Purkinje cell (primary cell): Measurements from ENCODE around the gene MRPL20. TPM values are rescaled to one million over a fixed set of nuclear protein-coding genes. Genes with fewer than 3 reads are reported as not detected.

ENCODE experiments used
- polyA plus RNA-seq: library from polyadenylated mRNA; unstranded; fragments of >200 nt; fragmentation: Nextera tagmentation; gene quantifications from 2 replicates; pipeline ENCODE4 v1.2.1, GENCODE V29; 2014

The MRPL20 gene
- polyA plus RNA-seq = 252 and 299 TPM in 2 replicates

DNA sequence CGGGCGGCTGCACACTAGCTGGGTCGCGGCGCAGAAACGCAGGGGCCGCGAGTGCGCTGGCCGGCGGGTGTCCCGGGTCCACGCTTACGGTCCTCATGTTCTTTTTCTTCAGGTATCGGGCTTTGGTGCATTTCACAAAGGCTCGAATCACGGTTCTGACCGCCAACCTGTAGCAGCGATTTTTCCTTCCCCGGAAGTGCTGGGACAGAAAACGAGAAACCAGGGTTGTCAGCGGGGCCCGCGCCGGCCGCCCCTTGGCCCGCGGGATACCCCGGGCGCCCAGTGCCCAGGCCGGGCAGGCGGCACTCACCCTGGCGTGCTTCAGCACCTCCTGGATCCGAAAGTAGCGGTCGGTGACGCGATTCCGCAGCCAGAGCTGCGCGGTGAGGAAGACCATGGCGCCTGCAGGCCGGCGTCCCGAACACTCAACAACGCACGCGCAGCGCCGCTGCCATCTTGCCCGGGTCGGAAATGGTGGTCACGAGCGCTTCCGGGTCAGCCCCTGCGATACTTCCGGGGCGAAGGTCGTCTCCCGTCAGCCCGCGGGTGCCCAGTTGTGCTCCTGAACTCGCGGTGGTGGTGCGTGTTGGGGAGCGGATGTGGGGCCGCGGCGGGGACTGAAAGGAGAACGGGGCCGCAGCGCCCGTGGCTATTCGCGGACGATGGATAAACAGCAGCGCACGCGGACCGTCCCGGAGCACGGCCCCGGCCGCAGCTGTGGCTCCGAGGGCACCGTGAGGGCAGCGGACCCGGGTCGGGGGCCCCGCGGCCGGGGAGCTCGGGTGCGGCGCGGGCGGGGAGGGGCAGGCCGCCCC lies at the start of gene MRPL20:
TSS of gene MRPL20 (minus strand) at position 473 of the 815 bp plus-strand sequence. CDS start at position 397, 76 bp downstream.

DNA sequence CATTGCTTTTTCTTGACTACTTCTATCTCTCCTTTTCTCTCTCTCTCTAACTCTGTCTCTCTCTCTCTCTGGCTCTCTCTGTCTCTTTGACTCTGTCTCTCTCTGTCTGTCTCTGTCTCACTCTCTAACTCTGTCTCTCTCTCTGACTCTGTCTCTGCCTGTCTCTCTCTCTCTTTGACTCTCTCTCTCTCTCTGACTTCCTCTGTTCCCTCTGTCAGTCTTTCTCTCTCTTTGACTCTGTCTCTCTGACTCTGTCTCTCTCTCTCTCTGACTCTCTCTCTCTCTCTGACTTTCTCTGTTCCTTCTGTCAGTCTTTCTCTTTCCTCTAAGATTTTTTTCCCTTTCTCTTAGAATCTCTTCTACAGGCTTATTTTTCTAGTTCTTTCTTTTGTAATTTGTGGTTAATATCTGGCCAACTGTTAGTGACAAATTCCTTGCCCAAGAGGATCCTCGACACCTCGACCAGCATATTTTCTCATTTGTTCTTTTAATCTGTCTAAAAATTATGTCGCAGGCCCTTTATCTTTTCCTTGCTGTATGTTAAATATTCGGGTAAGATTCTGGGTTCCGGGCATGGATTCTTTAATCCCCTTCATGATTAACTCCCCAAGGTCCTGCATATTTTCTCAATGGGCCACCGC lies 42.1 kb upstream of the MRPL20 start, which contains the start of gene ATAD3C:
TSS of gene ATAD3C (plus strand) at position 591 of the 641 bp plus-strand sequence. CDS start 995 bp downstream, outside the sequence.

DNA sequence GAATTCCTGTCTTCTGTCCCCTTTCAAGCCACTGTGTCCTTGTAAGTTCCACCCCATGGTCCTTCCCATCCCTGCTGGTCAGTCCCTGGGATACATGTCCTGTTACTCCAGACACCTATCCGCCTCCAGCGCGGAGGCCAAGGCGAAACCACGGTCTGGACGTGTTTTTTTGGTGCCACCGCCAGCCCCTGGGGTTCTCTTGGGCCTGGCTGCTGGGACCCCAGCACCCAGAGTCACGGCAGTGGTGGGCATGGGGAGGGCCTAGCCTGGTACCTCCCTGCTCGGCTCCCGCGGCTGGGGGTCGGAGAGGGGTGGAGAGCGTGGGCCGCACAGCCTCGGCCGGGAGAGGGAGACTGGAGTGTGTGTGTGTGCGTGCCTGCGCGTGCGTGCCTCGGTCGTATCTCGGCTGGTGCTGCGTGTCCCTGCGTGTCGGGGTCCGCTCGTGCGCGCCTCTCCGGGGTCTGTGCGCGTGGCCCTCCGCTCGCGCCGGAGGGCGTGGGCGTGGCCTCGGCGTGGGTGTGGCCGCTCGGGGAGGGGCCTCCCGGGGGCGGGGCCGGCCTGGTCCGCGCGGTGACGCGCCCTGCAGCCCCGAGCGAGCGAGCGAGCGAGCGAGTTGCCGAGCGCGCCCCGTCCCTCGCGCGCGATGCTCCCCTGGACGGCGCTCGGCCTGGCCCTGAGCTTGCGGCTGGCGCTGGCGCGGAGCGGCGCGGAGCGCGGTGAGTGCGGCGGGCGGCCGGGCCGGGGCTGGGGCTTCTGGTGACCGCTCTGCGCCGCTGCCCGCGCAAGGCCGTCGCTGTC lies 28.2 kb upstream of the MRPL20 start, which contains the start of gene VWA1:
TSS of gene VWA1 (plus strand) at position 585 of the 798 bp plus-strand sequence. CDS start at position 644, 59 bp downstream.

DNA sequence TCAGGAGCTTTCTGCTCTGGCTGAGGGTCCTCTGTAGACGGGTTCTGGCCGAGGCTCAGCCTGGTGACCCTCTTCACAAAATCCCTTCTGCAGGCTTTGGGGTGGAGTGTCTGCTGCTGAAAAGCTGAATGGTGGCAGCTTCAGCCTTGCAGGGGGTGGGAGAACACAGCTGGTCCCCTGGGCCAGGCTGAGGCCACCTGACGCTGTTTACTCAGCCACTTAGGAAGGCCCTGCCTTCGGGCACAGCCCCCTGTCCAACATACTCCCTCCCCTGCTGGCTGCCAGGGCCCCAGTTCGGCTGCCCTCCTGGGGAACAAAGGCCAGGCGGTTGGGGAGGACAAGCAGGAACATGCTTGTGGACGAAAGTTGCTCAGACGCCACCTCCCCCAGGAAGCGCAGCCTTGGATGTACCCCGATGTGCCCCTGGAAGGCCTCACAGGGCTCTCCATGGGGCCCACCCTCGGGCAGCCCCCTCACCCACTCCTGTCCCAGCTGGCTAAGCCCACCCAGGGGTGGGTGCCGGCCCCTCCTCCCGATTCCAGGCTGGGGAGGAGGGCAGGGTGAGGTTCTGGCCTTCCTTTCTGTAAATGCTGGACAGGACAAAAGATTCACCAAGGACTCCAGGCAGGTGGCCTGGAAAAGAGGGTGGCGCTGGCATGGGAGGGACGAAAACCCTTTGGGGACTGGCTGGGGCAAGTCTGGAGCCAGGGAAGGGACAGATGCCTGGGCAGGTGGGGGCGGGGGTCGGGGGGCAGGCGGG lies 14.2 kb upstream of the MRPL20 start, which contains the start of gene ANKRD65:
TSS of gene ANKRD65 (minus strand) at position 130 of the 760 bp plus-strand sequence. CDS start 271 bp downstream, outside the sequence.

DNA sequence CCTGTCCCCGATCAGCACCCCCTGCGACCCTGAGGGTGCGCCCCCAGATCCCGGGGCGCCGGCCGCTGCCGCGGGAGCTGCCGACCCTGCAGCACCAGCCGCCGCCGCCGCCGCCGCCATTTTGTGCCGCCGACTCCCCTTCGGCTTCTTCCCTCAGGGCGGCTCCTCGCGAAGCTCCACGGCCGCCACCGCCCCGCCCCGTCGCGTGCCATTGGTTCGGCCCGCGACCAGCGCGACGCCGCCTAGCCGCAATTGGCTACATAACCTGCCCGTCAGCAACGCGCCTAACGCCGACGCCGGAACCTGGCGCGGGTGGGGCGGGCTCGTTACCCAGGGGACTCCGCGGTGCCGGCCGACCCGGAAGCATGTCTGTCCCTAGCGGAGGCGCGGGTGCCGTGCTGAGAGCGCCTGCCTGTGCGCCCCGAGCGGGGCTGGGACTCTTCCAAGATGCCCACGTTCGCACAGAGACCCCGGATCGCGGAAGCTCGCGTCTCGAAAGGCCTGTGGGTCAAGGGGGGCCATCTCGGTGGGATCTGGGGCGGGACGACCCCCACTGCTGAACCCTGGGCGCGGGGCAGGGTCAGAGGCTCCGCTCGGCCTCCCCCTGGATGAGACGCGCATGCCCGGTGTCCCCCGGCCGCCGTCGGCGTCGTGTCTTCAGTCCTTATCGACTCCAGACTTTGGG lies 7.8 kb downstream of the MRPL20 start, which contains the start of gene CCNL2:
TSS of gene CCNL2 (minus strand) at position 149 of the 685 bp plus-strand sequence. CDS start at position 120, 29 bp downstream.

DNA sequence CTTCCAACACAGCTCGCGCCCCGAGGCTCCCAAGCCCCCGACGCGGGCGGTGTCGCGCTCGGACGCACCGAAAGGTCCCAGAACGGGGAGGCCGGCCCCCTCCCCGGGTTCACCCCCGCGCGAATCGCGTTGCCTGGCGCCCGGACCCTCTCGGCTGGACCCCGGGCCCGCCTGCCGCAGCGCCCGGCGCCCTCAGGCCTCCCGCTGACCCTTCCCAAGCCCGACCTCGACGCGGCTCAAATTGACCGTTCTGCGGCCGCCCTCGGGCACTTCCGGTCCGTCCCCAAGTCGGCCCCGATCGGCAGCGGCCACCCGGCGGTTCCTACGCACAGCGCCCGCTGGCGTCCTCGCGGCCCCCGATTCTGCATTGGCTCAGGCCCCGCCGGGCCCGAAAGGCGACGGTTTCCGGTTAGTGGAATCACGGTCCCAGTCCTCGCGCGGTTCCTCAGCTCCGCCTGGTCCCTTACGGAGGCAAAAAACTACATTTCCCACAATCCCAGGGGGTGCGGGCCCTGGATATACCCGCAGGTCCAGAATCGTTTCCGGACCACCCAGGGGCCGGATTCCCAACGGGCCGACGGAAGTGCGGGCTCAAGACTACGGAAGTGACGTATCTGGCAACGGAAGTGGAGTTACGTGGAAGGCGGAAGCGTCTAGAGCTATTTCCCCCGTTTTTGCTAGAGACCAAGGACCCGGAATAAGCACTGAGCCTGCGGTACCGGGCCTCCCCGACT lies 32.0 kb downstream of the MRPL20 start, which contains the start of gene AURKAIP1:
TSS of gene AURKAIP1 (minus strand) at position 279 of the 734 bp plus-strand sequence. CDS start 451 bp downstream, outside the sequence.

DNA sequence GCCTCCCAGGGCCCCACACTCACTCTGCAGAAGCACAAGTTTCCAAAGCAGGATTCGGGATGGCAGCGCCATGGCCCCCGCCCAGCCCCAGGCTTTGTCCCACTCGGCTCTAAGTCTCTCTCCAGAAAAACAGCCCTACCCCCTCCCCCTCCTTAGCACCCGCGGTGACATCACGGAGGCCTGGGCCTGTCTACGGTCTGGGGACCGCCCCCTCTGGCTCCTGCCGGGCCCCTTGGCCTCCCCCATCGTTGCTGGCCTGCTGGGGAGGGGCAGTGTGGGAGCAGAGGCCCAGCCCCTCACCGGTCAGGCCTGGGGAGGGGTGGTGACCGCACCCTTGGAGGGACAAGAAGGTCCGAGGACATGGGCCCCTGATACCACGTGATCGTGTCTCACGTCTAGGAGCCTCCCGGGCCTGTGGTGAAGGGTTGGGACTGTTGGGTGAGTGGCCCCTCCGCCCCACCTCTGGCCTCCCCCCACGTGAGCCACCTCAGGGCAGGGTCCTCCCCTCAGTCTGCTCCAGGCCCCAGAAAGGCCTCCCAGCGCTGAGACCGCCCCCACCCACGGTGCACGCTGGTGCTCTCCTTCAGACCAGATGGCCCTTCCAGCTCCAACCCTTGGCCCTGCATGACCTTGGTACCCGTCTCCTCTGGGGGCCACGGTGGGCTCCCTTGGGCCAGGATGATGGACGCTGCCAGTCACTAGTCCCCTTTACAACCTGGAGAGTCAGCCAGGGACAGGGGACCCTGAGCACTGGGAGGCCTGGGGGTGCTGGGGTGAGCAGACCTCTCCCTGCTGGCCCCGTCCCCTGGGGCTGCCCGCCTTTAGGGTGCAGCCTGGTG lies 48.4 kb downstream of the MRPL20 start, which contains the start of gene MXRA8:
TSS of gene MXRA8 (minus strand) at position 123 of the 839 bp plus-strand sequence. CDS start at position 72, 51 bp downstream.

Other genes with a start within 250 kb of the MRPL20 start
- not detected in 2 replicates for gene TTLL10, start 233.4 kb downstream of the MRPL20 start, polyA plus RNA-seq
- not detected in 2 replicates for gene TNFRSF18, start 200.7 kb downstream of the MRPL20 start, polyA plus RNA-seq
- gene TNFRSF4, start 193.1 kb downstream of the MRPL20 start, polyA plus RNA-seq = not detected in 2 replicates
- gene SDF4, start 175.3 kb downstream of the MRPL20 start, polyA plus RNA-seq = 3.7 and 10.0 TPM in 2 replicates
- 1.3 and 1.5 TPM in 2 replicates for gene B3GALT6, start 175.1 kb downstream of the MRPL20 start, polyA plus RNA-seq
- gene C1QTNF12, start 160.6 kb downstream of the MRPL20 start, polyA plus RNA-seq = not detected in 2 replicates
- 0.87 and 3.4 TPM in 2 replicates for gene UBE2J2, start 133.4 kb downstream of the MRPL20 start, polyA plus RNA-seq
- not detected in 2 replicates for gene SCNN1D, start 126.9 kb downstream of the MRPL20 start, polyA plus RNA-seq
- gene ACAP3, start 99.4 kb downstream of the MRPL20 start, polyA plus RNA-seq = 0.91 and 4.7 TPM in 2 replicates
- gene PUSL1, start 98.7 kb downstream of the MRPL20 start, polyA plus RNA-seq = 0.26 and 2.6 TPM in 2 replicates
- 13.9 and 14.6 TPM in 2 replicates for gene INTS11, start 82.6 kb downstream of the MRPL20 start, polyA plus RNA-seq
- 0.21 and 0.26 TPM in 2 replicates for gene CPTP, start 82.5 kb downstream of the MRPL20 start, polyA plus RNA-seq
- gene TAS1R3, start 76.0 kb downstream of the MRPL20 start, polyA plus RNA-seq = not detected in 2 replicates
- gene DVL1, start 57.9 kb downstream of the MRPL20 start, polyA plus RNA-seq = 0.86 and 1.1 TPM in 2 replicates
- 0.63 and 3.6 TPM in 2 replicates for gene MXRA8, start 48.7 kb downstream of the MRPL20 start, polyA plus RNA-seq
- 29.6 and 36.4 TPM in 2 replicates for gene AURKAIP1, start 32.1 kb downstream of the MRPL20 start, polyA plus RNA-seq
- gene CCNL2, start 8.0 kb downstream of the MRPL20 start, polyA plus RNA-seq = 22.1 and 24.2 TPM in 2 replicates
- gene ANKRD65, start 14.0 kb upstream of the MRPL20 start, polyA plus RNA-seq = 0.24 TPM in 1 of 2 replicates, not detected in the other
- gene VWA1, start 28.4 kb upstream of the MRPL20 start, polyA plus RNA-seq = 0.74 TPM in 1 of 2 replicates, not detected in the other
- 3.1 and 14.2 TPM in 2 replicates for gene ATAD3C, start 42.4 kb upstream of the MRPL20 start, polyA plus RNA-seq
- not detected in 2 replicates for gene ATAD3B, start 64.5 kb upstream of the MRPL20 start, polyA plus RNA-seq
- 0.10 and 0.27 TPM in 2 replicates for gene ATAD3A, start 104.9 kb upstream of the MRPL20 start, polyA plus RNA-seq
- gene TMEM240, start 133.3 kb upstream of the MRPL20 start, polyA plus RNA-seq = not detected in 2 replicates
- 86.2 and 86.3 TPM in 2 replicates for gene SSU72, start 167.6 kb upstream of the MRPL20 start, polyA plus RNA-seq
- 1.5 and 1.9 TPM in 2 replicates for gene FNDC10, start 192.8 kb upstream of the MRPL20 start, polyA plus RNA-seq
- gene MIB2, start 208.2 kb upstream of the MRPL20 start, polyA plus RNA-seq = 1.2 and 1.9 TPM in 2 replicates
- not detected in 2 replicates for gene MMP23B, start 224.9 kb upstream of the MRPL20 start, polyA plus RNA-seq